Right ventricle myocardium inferior (tissue), 1 donor: ENCODE results near the gene TMEM229A. TPM values are rescaled to one million over a fixed set of nuclear protein-coding genes. Genes with fewer than 3 reads are reported as not detected.

ENCODE experiments used
- ATAC-seq: fragments of 200-7000 bp; cut with Tn5 transposase; one replicate; pipeline ENCODE4 v1.9.1; 2020; ENCODE audit warnings: mild to moderate bottlenecking, moderate library complexity
- DNase-seq: peaks from one replicate; pipeline ENCODE4 v3.0.0; 2021; ENCODE audit errors: missing footprints
- intact Hi-C: fragments of 100-400 bp; cut with DNase I; formaldehyde crosslinking; loops from one replicate; pipeline ENCODE4 v1.11.0; 2022
- total RNA-seq: library from RNA; stranded (reverse); fragmentation: NEBNext Ultra II Directional; extraction: Animal tissue kit (Norgen Biotek cat#: 25700); gene quantifications from one replicate; pipeline ENCODE4 v1.2.1, GENCODE V29; 2021
- donor health status: DM: no; HTN: yes; CAD: no; lungs with severe emphysema.

The TMEM229A gene
- total RNA-seq, 1 donor from 2014 or later = not detected

GRCh38 chr7:123993996-123994395, 38.9 kb downstream of the TMEM229A start:
- intact Hi-C loops = no loop called here
- no peak for DNase-seq
- no peak for ATAC-seq

DNA sequence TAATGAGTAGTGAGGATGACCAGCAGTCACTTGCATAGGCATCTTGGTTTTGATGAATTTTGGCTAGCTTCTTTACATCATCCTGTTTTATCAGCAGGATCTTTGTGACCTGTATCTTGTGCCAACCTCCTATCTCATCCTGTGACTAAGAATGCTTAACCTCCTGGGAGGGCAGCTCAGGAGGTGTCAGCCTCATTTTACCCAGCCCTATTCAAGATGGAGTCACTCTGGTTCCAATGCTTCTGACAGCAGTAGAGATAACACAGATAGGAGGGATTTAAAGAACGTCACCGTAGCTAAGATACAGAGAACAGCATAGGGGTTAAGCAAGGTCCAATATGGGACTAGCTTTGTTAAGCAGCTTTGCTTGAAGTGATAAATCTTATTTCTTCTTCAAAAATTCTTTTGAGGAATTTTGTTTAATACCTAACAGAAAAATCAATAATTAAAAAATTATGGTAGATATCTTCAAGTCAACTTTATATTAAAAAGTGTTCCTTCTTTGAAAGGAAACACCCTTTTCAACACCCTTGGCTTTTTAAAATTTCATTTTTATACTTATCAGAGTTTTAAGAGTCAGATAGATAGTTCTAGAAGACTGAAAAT, 39.9 kb downstream of the TMEM229A start:
- DNase-seq (no peak), ATAC-seq (no peak)
- intact Hi-C loops = no loop called here

DNA sequence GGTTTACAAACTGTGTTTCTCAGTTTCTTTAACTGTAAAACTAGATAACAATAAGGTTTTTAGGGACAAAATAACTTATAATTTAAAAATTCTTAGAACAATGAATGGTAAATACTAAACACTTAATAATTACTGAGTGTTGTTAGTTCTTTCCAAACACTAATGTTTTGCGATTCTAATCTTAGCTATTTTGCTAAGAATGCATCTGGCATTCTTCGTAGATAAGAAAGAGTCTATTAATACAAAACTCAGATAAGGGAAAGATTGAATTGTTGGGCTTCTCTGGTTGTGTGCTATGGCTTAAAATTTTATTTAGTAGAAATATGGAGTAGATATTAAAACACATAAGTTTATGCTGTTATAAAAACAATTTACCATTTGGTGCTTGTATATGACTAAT, 45.4 kb downstream of the TMEM229A start:
- ATAC-seq = no peak
- no peak for DNase-seq
- intact Hi-C loops = no loop called here

Other genes starting within 250 kb of the TMEM229A start
- gene HYAL4, start 187.9 kb downstream of the TMEM229A start, total RNA-seq = not detected
- gene SPAM1, start 107.8 kb downstream of the TMEM229A start, total RNA-seq = not detected